ENCODE measurements around the gene PEPD. TPM values are rescaled to one million over a fixed set of nuclear protein-coding genes. Genes with fewer than 3 reads are reported as not detected.

PEPD gene
- total RNA-seq, 1 experiment from 2014 or later = 40.5 TPM

- Histone ChIP-seq H3K4me2 (ENCODE audit: low read length) (no peak overlapping the region; the same call in 1 of the 2 replicates), H3K9ac (ENCODE audit: low read length) (no peak overlapping the region), H2AFZ (ENCODE audit: low read depth, low read length, poor library complexity, severe bottlenecking) (no peak overlapping the region), H3K4me3 (replicated peaks in 1 of 2; ENCODE audit: low read depth in 1 of 2, low read length in 2 of 2) (no peak overlapping the region), H4K20me1 (ENCODE audit: insufficient read depth) (no peaks in the 10 kb centered on the region), H3K4me1 (ENCODE audit: control insufficient read depth in 1 of 2, insufficient read depth in 2 of 2, low read length in 2 of 2) (no peaks in the 10 kb centered on the region; a peak in 1 of 4 replicates), H3K9me3 (ENCODE audit: control insufficient read depth in 1 of 2, insufficient read depth in 1 of 2, low read depth in 1 of 2, low read length in 2 of 2) (no peaks in the 10 kb centered on the region), H3K27me3 (ENCODE audit: insufficient read depth, low read length) (peaks cover 16% of the 10 kb centered on the region; the same call in 1 of the 2 replicates), H3K9me2 (ENCODE audit: insufficient read depth) (no peaks in the 10 kb centered on the region), H3K27ac (ENCODE audit: low read depth, low read length) (no peak overlapping the region), H3K36me3 (ENCODE audit: control insufficient read depth in 1 of 2, insufficient read depth in 2 of 2, low read length in 2 of 2) (no peaks in the 10 kb centered on the region), H3K79me2 (ENCODE audit: insufficient read depth, low read length) (no peaks in the 10 kb centered on the region)
- ATAC-seq (no peak), DNase-seq (ENCODE audit: low read depth, low spot score) (no peak)
- RAD21 ChIA-PET (ENCODE audit: low non-redundant PET in 1 of 2, low total read pairs in 2 of 2, uncharacterized antibody in 2 of 2, unreplicated experiment in 2 of 2) = no interaction called here
- intact Hi-C loops (cut with micrococcal nuclease) = no loop called here
- no TSS peak for BruUV-seq (replicated peaks)
- CTCF ChIA-PET = no interaction called here
- no peak for TF ChIP-seq ZBTB33 (IDR thresholded peaks at IDR 0.05; ENCODE audit: extremely low read depth, insufficient replicate concordance, low read length)
- TF ChIP-seq SRF (IDR thresholded peaks at IDR 0.05; ENCODE audit: low read depth) = no peak
- TF ChIP-seq ZFX (IDR thresholded peaks at IDR 0.05) = no peak
- no peak for TF ChIP-seq SIN3A (IDR thresholded peaks at IDR 0.05; ENCODE audit: low read depth)
- no peak for TF ChIP-seq ELF1 (IDR thresholded peaks at IDR 0.05; ENCODE audit: borderline replicate concordance, low read depth)
- TF ChIP-seq CEBPB (IDR thresholded peaks at IDR 0.05; ENCODE audit: low read depth) = no peak
- no peak for TF ChIP-seq EZH2phosphoT487 (IDR thresholded peaks at IDR 0.05; ENCODE audit: borderline replicate concordance)
- no peak for TF ChIP-seq CTCF (IDR thresholded peaks at IDR 0.05 in 2 of 3, conservative IDR thresholded peaks at IDR 0.05 in 1 of 3; ENCODE audit: borderline replicate concordance in 1 of 3, insufficient read depth in 1 of 3, low read depth in 2 of 3, low read length in 2 of 3)
- TF ChIP-seq YY1 (IDR thresholded peaks at IDR 0.05; ENCODE audit: extremely low read depth, insufficient replicate concordance, low read depth, low read length) = no peak
- TF ChIP-seq ZNF274 (IDR thresholded peaks at IDR 0.05; ENCODE audit: low read depth, low read length) = no peak
- TF ChIP-seq CBX3 (IDR thresholded peaks at IDR 0.05; ENCODE audit: low read depth) = no peak
- no peak for TF ChIP-seq TCF7L2 (IDR thresholded peaks at IDR 0.05; ENCODE audit: borderline replicate concordance, extremely low read depth, insufficient read depth, insufficient read length)
- TF ChIP-seq SP1 (IDR thresholded peaks at IDR 0.05; ENCODE audit: low read depth) = no peak
- no peak for TF ChIP-seq MAX (IDR thresholded peaks at IDR 0.05)
- TF ChIP-seq ATF3 (IDR thresholded peaks at IDR 0.05) = no peak
- TF ChIP-seq POLR2AphosphoS5 (IDR thresholded peaks at IDR 0.05; ENCODE audit: low read depth, low read length) = no peak
- TF ChIP-seq REST (IDR thresholded peaks at IDR 0.05; ENCODE audit: low read depth) = no peak
- TF ChIP-seq RAD21 (IDR thresholded peaks at IDR 0.05; ENCODE audit: low read depth) = no peak
- no peak for TF ChIP-seq EZH2 (IDR thresholded peaks at IDR 0.05)
- TF ChIP-seq JUND (IDR thresholded peaks at IDR 0.05) = no peak
- POLR2A ChIA-PET = no interaction called here
Measured at GRCh38 chr19:33350538-33351309, 170.9 kb downstream of the PEPD start.

All from HCT116 (cell line).